ENCODE measurements around the gene GUCA1C.

DNA sequence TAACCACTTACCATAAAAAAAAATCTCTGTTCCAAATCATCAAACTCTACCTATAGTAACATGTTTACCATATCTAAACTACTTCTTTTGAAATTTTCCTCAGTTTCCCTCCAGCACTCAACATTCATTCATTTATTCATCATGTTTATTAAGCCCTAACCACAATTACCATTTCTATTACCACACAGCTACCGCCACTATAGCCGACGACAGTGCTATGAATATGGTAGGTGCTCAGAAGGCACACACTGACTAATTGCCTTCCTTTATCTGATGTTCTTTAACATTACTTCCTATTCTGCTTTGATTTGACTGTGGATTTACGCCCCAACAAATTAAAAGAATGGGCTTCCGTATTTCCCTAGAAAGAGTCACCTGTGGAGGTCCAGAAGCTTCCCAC is 43.9 kb downstream of the GUCA1C start:
- TF ChIP-seq, protein P1, sequence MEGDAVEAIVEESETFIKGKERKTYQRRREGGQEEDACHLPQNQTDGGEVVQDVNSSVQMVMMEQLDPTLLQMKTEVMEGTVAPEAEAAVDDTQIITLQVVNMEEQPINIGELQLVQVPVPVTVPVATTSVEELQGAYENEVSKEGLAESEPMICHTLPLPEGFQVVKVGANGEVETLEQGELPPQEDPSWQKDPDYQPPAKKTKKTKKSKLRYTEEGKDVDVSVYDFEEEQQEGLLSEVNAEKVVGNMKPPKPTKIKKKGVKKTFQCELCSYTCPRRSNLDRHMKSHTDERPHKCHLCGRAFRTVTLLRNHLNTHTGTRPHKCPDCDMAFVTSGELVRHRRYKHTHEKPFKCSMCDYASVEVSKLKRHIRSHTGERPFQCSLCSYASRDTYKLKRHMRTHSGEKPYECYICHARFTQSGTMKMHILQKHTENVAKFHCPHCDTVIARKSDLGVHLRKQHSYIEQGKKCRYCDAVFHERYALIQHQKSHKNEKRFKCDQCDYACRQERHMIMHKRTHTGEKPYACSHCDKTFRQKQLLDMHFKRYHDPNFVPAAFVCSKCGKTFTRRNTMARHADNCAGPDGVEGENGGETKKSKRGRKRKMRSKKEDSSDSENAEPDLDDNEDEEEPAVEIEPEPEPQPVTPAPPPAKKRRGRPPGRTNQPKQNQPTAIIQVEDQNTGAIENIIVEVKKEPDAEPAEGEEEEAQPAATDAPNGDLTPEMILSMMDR (IDR thresholded peaks at IDR 0.05), result no peak
- TF ChIP-seq POLR2A (IDR thresholded peaks at IDR 0.05), result no peak
